ENCODE data around the gene AP3B1.

AP3B1 gene

DNA sequence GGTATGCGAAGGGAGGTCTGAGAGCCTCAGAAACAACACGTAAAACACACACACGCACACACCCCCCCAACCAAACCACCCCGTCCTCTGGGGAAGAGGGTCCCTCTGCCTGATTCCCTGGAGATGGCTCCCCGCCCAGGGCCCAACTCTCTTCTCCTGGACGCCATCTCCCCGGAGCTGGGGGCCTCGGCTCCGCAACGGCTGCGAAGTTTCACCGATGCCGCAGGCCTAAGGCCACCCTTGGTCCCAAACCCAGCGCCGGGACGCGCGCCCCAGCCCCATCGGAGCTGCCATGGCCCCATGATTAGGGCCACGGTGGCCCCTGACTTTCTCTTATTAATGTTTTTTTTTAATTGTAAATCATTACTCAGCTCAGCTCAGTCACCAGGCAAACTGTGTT is 337.0 kb downstream of the AP3B1 start:
- Histone ChIP-seq H3K79me2 (ENCODE audit: insufficient read depth, low read length) (no peaks in the 10 kb centered on the region), H3K27ac (ENCODE audit: low read depth, low read length, poor library complexity, severe bottlenecking) (no peak overlapping the region), H4K20me1 (ENCODE audit: insufficient read depth, low read length) (no peaks in the 10 kb centered on the region), H3K9me3 (ENCODE audit: low read length) (no peaks in the 10 kb centered on the region), H3K9me2 (ENCODE audit: low read depth, low read length) (no peaks in the 10 kb centered on the region), H3K27me3 (ENCODE audit: insufficient read depth, low read length) (no peaks in the 10 kb centered on the region), H3K4me2 (ENCODE audit: low read length) (no peak overlapping the region), H3K36me3 (ENCODE audit: insufficient read depth, low read length) (no peaks in the 10 kb centered on the region), H3F3A (ENCODE audit: insufficient read depth, low read length) (no peaks in the 10 kb centered on the region), H3K4me3 (ENCODE audit: low read depth, low read length, poor library complexity, severe bottlenecking) (no peak overlapping the region), H3K9ac (ENCODE audit: low read length) (no peak overlapping the region), H3K4me1 (ENCODE audit: insufficient read depth, low read length, severe bottlenecking) (no peaks in the 10 kb centered on the region), H2AFZ (ENCODE audit: low read length) (no peak overlapping the region)
- TF ChIP-seq EZH2 (IDR thresholded peaks at IDR 0.05; ENCODE audit: borderline replicate concordance, low read length): no peak
- TF ChIP-seq, protein P1, sequence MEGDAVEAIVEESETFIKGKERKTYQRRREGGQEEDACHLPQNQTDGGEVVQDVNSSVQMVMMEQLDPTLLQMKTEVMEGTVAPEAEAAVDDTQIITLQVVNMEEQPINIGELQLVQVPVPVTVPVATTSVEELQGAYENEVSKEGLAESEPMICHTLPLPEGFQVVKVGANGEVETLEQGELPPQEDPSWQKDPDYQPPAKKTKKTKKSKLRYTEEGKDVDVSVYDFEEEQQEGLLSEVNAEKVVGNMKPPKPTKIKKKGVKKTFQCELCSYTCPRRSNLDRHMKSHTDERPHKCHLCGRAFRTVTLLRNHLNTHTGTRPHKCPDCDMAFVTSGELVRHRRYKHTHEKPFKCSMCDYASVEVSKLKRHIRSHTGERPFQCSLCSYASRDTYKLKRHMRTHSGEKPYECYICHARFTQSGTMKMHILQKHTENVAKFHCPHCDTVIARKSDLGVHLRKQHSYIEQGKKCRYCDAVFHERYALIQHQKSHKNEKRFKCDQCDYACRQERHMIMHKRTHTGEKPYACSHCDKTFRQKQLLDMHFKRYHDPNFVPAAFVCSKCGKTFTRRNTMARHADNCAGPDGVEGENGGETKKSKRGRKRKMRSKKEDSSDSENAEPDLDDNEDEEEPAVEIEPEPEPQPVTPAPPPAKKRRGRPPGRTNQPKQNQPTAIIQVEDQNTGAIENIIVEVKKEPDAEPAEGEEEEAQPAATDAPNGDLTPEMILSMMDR (IDR thresholded peaks at IDR 0.05; ENCODE audit: low read length): no peak

- H3K27ac ChIP-seq (ENCODE audit: low read depth, low read length, poor library complexity, severe bottlenecking): no peak overlapping the region
- TF ChIP-seq, protein P1 (IDR thresholded peaks at IDR 0.05; ENCODE audit: low read length): no peak
- no peak for TF ChIP-seq EZH2 (IDR thresholded peaks at IDR 0.05; ENCODE audit: borderline replicate concordance, low read length)
Measured at GRCh38 chr5:77957081-77957480, 337.4 kb downstream of the AP3B1 start.

DNA sequence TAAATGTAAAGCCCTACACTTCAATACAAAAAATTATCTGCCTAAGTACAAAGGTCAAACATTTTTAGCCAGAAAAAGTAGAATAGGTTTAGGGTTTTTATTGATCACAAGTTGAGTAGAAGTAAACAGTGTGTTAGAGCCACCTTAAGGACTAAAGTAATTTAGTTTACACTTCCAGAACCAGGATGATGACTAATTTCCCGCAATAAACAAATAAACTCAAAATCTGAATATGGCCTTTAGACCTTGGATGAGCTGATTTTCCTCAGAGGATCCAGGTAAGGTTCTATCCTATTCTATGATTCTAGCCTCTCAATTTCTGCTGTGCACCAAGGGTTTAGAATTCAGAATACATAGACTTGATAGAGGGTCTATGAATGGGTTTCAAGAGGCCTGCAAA is 338.9 kb downstream of the AP3B1 start:
- no peaks in the 10 kb centered on the region for H3K9me2 ChIP-seq (ENCODE audit: low read depth, low read length)
- no peaks in the 10 kb centered on the region for H3K4me1 ChIP-seq (ENCODE audit: insufficient read depth, low read length, severe bottlenecking)
- H3K9ac ChIP-seq (ENCODE audit: low read length): no peak overlapping the region
- no peaks in the 10 kb centered on the region for H3K27me3 ChIP-seq (ENCODE audit: insufficient read depth, low read length)
- no peak overlapping the region for H3K4me2 ChIP-seq (ENCODE audit: low read length)
- TF ChIP-seq EZH2 (IDR thresholded peaks at IDR 0.05; ENCODE audit: borderline replicate concordance, low read length): no peak
- TF ChIP-seq, protein P1 (IDR thresholded peaks at IDR 0.05; ENCODE audit: low read length): no peak
- no peaks in the 10 kb centered on the region for H4K20me1 ChIP-seq (ENCODE audit: insufficient read depth, low read length)
- no peaks in the 10 kb centered on the region for H3F3A ChIP-seq (ENCODE audit: insufficient read depth, low read length)
- no peak overlapping the region for H2AFZ ChIP-seq (ENCODE audit: low read length)
- H3K9me3 ChIP-seq (ENCODE audit: low read length): no peaks in the 10 kb centered on the region
- no peaks in the 10 kb centered on the region for H3K36me3 ChIP-seq (ENCODE audit: insufficient read depth, low read length)
- no peaks in the 10 kb centered on the region for H3K79me2 ChIP-seq (ENCODE audit: insufficient read depth, low read length)
- no peak overlapping the region for H3K27ac ChIP-seq (ENCODE audit: low read depth, low read length, poor library complexity, severe bottlenecking)
- H3K4me3 ChIP-seq (ENCODE audit: low read depth, low read length, poor library complexity, severe bottlenecking): no peak overlapping the region

More at GRCh38 chr5:77957081-77957480, 337.4 kb downstream of the AP3B1 start:
- no peaks in the 10 kb centered on the region for H4K20me1 ChIP-seq (ENCODE audit: insufficient read depth, low read length)
- H3K27me3 ChIP-seq (ENCODE audit: insufficient read depth, low read length): no peaks in the 10 kb centered on the region
- H3K4me3 ChIP-seq (ENCODE audit: low read depth, low read length, poor library complexity, severe bottlenecking): no peak overlapping the region
- no peaks in the 10 kb centered on the region for H3K79me2 ChIP-seq (ENCODE audit: insufficient read depth, low read length)
- no peaks in the 10 kb centered on the region for H3K4me1 ChIP-seq (ENCODE audit: insufficient read depth, low read length, severe bottlenecking)
- no peak overlapping the region for H3K4me2 ChIP-seq (ENCODE audit: low read length)
- no peak overlapping the region for H3K9ac ChIP-seq (ENCODE audit: low read length)
- H3K9me3 ChIP-seq (ENCODE audit: low read length): no peaks in the 10 kb centered on the region
- H3K36me3 ChIP-seq (ENCODE audit: insufficient read depth, low read length): no peaks in the 10 kb centered on the region
- H2AFZ ChIP-seq (ENCODE audit: low read length): no peak overlapping the region
- no peaks in the 10 kb centered on the region for H3F3A ChIP-seq (ENCODE audit: insufficient read depth, low read length)
- no peaks in the 10 kb centered on the region for H3K9me2 ChIP-seq (ENCODE audit: low read depth, low read length)

Data from OCI-LY1 (cell line).